Measurements from ENCODE around the gene SGCD.

The SGCD gene

GRCh38 chr5:156779436-156779835, 452.5 kb downstream of the SGCD start:
- DNase-seq (ENCODE audit: low spot score), result no peak

GRCh38 chr5:156783092-156783491, 456.1 kb downstream of the SGCD start:
- no peak for DNase-seq (ENCODE audit: low spot score)

- DNase-seq (ENCODE audit: low spot score), result no peak
Measured at GRCh38 chr5:156794687-156795086, 467.7 kb downstream of the SGCD start.

GRCh38 chr5:156798201-156798600, 471.2 kb downstream of the SGCD start:
- no peak for DNase-seq (ENCODE audit: low spot score)

- DNase-seq (ENCODE audit: low spot score), result no peak
Measured at GRCh38 chr5:156799171-156799570, 472.2 kb downstream of the SGCD start.

DNA sequence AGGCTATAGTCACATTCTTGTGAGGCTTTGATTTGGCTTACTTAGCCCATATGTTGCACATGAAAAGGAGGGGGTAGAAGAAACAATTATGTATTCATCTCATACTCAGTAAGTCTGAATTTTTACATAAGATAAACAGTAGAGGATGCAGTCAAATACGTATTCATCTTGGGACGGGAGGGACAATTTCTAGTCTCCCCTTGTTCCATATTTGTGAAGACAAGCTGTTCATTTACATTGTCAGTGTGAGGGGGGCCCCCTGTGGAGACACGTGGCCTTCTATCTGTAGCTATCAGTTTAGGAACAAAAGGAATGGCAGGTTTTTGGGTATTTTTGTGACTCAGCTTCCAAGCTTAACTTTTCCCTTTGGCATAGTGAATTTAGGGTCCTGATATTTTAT, 474.0 kb downstream of the SGCD start:
- DNase-seq (ENCODE audit: low spot score), result no peak

- DNase-seq (ENCODE audit: low spot score), result no peak
Measured at GRCh38 chr5:156802501-156802900, 475.5 kb downstream of the SGCD start.

DNA sequence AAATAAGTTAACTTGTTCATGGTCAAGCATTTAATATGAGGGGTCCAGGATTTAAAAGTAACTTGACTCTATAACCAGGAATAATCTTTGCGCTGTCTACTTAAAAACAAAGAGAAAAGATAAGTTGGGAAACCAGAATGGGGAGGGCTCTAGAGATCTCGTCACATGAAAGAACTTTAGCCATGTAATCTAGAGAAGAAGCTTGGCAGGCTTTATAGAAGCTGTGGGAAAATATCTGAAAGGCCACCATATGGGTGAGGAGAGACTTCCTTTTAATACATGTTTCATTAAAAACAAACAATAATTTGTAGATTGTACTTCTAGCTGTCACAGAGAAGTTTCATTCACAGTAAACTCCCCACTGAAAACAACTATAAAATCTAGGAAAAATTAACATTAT, 476.4 kb downstream of the SGCD start:
- no peak for DNase-seq (ENCODE audit: low spot score)

- no peak for DNase-seq (ENCODE audit: low spot score)
Measured at GRCh38 chr5:156812959-156813358, 486.0 kb downstream of the SGCD start.

DNA sequence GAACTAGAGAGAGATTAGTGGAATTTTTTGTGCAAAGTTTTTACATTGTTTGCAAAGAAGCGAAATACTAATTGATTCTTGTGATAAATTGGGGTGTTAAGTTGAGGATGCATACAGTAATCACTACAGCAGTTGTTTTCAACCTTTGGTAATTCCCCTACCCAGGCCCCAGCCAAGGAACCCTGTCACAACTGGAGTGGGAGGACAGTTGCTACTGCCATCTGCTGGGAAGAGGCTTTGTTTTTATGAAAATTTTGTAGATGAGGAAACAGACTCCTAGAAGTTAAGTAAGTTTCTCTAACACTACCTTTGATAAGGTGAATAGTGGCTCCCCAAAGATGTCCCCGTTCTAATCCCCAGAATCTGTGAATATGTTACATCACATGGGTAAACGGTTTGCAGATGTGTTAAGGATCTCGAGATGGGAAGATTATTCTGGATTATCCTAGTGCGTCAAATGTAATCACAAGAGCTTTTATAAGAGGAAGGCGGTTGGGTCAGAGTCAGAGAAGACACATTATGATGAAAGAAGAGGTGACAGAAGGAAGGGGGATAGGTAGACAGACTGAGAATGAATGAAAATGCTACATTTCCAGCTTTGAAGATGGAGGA, 489.1 kb downstream of the SGCD start:
- DNase-seq (ENCODE audit: low spot score), result peak; percentile 43
